Lower lobe of right lung (tissue), 2 donors: ENCODE results near the gene SSUH2. TPM values are rescaled to one million over a fixed set of nuclear protein-coding genes. Genes with fewer than 3 reads are reported as not detected.

Source experiments
- ATAC-seq, 2 donors: fragments of 200-7000 bp; cut with Tn5 transposase; one replicate each; pipeline ENCODE4 v1.9.1; 2020 to 2022; ENCODE audit warnings: mild to moderate bottlenecking in 2 of 2, moderate library complexity in 2 of 2
- DNase-seq: peaks from one replicate; pipeline ENCODE4 v3.0.0-alpha.2; 2020
- H3K27ac ChIP-seq: fragments of 200-600 bp; one replicate; pipeline ENCODE4 v1.8.0; 2022
- H3K27me3 ChIP-seq: fragments of 200-600 bp; one replicate; pipeline ENCODE4 v1.8.0; 2022; ENCODE audit warnings: low read depth
- H3K36me3 ChIP-seq: fragments of 200-600 bp; one replicate; pipeline ENCODE4 v1.8.0; 2022; ENCODE audit warnings: mild to moderate bottlenecking
- H3K4me1 ChIP-seq: fragments of 200-600 bp; one replicate; pipeline ENCODE4 v1.8.0; 2022
- H3K4me3 ChIP-seq: fragments of 200-600 bp; one replicate; pipeline ENCODE4 v1.8.0; 2022; ENCODE audit warnings: mild to moderate bottlenecking
- H3K9me3 ChIP-seq: fragments of 200-600 bp; one replicate; pipeline ENCODE4 v1.8.0; 2022
- intact Hi-C: fragments of 100-400 bp; cut with DNase I; formaldehyde crosslinking; loops from one replicate; pipeline ENCODE4 v1.11.0; 2022
- total RNA-seq: library from RNA; stranded (reverse); fragmentation: NEBNext Ultra II Directional; extraction: Animal tissue kit (Norgen Biotek cat#: 25700); gene quantifications from one replicate; pipeline ENCODE4 v1.2.1, GENCODE V29; 2021
- TF ChIP-seq, protein P1 (sequence below): fragments of 200-600 bp; IDR thresholded peaks from one replicate; pipeline ENCODE4 v1.8.0; 2022; ENCODE audit warnings: antibody characterized with exemption, mild to moderate bottlenecking
- donor health status: DM: no; HTN: yes; CAD: no; lungs with severe emphysema.

The SSUH2 gene
- total RNA-seq, 1 donor from 2014 or later, result not detected

DNA sequence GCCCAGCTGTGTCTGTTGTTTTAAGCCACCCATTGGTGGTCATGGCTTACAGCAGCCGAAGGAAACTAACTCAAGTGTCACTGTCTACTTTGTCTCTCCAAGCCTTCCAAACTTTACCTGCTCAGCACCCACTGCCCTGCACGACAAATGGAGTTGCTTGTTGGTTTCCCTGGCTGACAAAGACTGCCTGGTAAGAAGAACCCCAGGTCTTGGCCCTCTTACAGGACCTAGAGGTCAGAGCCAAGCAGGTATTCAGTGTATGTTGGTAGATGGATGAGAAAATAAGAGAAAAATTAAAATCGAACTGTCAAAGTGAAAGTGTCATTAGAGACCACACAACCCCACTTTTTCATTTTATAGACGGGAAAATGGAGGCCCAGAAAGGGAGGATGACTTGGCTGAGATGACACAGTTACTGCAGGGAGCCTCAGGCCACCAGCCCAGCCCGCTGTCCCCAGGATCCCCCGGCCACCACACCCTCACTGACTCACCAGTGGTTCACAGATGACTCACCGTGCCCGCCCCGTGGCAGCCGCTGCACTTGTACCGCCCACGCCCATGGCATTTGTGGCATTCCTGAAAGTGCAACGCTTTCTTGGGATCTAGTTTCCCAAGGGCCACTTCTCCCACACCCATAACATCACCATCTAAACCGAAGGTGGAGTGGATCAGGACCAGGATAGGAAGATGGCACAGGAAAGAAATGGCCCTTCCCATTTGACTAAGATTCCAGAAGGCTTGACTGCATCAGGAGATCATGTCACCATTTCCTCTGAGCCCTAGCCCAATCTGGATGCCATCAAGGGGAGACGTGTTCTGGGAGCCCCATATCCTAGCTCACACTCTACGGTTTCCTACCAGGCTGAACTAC lies 15.2 kb downstream of the SSUH2 start:
- DNase-seq, result peak; percentile 84
- no peaks in the 10 kb centered on the region for H3K36me3 ChIP-seq
- H3K4me3 ChIP-seq, result no peak overlapping the region
- ATAC-seq, result peak; percentile 92 to 93
- H3K4me1 ChIP-seq, result no peaks in the 10 kb centered on the region
- no peak overlapping the region for H3K27ac ChIP-seq
- no peaks in the 10 kb centered on the region for H3K27me3 ChIP-seq
- intact Hi-C loops, result no loop called here
- TF ChIP-seq, protein P1, sequence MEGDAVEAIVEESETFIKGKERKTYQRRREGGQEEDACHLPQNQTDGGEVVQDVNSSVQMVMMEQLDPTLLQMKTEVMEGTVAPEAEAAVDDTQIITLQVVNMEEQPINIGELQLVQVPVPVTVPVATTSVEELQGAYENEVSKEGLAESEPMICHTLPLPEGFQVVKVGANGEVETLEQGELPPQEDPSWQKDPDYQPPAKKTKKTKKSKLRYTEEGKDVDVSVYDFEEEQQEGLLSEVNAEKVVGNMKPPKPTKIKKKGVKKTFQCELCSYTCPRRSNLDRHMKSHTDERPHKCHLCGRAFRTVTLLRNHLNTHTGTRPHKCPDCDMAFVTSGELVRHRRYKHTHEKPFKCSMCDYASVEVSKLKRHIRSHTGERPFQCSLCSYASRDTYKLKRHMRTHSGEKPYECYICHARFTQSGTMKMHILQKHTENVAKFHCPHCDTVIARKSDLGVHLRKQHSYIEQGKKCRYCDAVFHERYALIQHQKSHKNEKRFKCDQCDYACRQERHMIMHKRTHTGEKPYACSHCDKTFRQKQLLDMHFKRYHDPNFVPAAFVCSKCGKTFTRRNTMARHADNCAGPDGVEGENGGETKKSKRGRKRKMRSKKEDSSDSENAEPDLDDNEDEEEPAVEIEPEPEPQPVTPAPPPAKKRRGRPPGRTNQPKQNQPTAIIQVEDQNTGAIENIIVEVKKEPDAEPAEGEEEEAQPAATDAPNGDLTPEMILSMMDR, result no peak
- no peaks in the 10 kb centered on the region for H3K9me3 ChIP-seq

DNA sequence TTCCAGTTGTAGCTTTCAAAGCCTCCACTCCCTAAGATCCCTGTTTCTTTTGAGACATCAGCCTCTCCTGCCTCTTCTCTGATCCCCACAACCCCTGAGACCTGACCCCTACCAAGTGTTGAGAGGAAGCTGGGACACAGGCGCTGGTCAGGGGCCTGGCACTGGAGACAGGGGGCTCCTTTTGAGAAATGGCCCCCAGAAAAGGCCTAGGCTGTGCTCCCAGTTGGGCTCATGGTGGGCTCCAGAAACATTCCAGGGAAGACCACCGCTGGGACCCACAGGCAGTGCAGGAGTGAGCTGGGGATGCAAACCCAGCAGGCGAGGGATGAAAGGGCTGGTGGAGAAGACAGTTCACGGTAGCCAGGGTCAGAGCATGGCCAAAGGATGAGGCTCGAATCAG lies 16.6 kb downstream of the SSUH2 start:
- H3K36me3 ChIP-seq, result no peaks in the 10 kb centered on the region
- TF ChIP-seq, protein P1, result no peak
- H3K4me1 ChIP-seq, result peaks cover 5% of the 10 kb centered on the region
- intact Hi-C loops, result no loop called here
- DNase-seq, result no peak
- no peaks in the 10 kb centered on the region for H3K27me3 ChIP-seq
- H3K9me3 ChIP-seq, result no peaks in the 10 kb centered on the region
- no peak overlapping the region for H3K4me3 ChIP-seq
- H3K27ac ChIP-seq, result no peak overlapping the region
- no peak for ATAC-seq

DNA sequence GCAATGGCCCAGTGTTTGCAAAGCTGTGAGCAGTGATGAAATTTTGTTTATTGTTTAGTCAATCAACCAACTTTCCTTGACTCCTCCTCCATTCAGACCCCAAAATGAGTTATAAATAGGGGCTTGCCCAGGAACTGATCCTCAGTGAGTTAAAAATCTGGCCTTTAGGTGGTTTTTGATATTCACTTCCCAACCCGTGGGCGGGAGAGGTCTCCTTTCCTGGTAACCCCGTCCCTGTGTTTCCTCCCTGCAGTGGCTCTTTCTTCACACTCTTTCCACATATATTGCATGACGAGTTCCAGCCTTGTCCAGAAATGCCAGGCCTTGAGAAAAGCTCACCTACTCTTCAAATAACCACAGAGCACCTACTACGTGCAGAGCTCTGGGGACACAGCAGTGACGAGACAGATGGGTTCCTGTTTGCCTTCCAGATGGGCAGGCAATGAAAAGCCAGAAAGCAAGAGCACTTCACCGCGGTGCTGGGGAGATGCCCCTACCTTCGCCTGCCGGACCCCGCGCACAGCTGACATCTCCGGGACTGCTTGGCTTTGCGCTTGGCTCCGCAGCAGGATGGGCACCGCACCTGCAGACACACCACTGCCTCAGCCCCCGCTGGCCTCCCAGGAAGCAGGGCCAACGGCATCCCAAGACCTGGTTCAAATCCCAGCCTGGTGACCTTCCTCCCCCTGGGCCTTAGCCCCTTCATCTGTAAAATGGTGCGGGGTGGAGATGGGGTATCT lies 17.2 kb downstream of the SSUH2 start:
- TF ChIP-seq, protein P1, result no peak
- Histone ChIP-seq H3K36me3 (no peaks in the 10 kb centered on the region), H3K9me3 (no peaks in the 10 kb centered on the region), H3K27ac (no peak overlapping the region), H3K27me3 (no peaks in the 10 kb centered on the region), H3K4me3 (no peak overlapping the region), H3K4me1 (peaks cover 11% of the 10 kb centered on the region)
- intact Hi-C loops, result no loop called here
- DNase-seq, result no peak
- ATAC-seq, result no peak

DNA sequence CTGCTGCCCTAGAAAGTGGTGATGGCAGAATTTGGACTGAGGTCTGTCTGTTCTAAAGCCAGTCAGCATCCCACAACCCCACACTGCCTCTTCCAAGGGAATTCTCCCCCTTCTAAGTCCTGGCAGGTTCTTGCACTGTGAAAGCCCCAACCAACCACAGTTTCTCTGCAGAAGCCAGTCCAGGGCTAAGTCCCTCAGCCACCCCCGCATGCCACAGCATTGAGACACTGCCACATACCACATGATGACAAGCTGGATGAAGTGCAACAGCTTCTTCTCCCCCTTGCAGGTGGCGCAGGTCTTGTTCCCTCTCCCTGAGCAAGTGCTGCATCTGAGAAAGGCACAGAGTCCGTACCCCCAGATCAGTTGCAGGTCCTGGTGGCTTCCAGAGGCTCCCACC lies 18.6 kb downstream of the SSUH2 start:
- DNase-seq (no peak), ATAC-seq (no peak)
- Histone ChIP-seq H3K27ac (no peak overlapping the region), H3K27me3 (no peaks in the 10 kb centered on the region), H3K4me1 (peaks cover 12% of the 10 kb centered on the region), H3K9me3 (no peaks in the 10 kb centered on the region), H3K4me3 (no peak overlapping the region), H3K36me3 (no peaks in the 10 kb centered on the region)
- intact Hi-C loops, result no loop called here
- TF ChIP-seq, protein P1, result no peak

DNA sequence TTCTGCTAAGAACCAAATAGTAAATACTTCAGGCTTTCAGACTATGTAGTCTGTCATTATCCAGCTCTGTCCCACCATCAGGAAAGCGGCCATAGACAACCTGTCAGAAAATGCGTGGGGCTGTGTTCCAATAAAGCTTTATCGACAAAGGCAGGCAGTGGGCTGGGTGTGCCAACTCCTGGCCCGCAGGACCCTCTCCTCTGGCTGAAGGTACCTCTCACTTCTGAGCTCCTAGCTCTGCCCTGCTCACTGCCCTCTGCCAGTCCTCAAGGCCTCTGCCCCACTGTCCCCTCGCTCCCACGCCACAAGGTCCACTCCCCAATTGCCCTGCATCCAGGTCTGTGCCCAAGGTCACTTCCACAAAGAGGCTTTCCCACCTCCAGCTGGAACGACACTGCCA lies 20.0 kb downstream of the SSUH2 start:
- intact Hi-C loops, result no loop called here
- Histone ChIP-seq H3K4me1 (peaks cover 12% of the 10 kb centered on the region), H3K27ac (no peak overlapping the region), H3K9me3 (no peaks in the 10 kb centered on the region), H3K36me3 (no peaks in the 10 kb centered on the region), H3K4me3 (no peak overlapping the region), H3K27me3 (no peaks in the 10 kb centered on the region)
- TF ChIP-seq, protein P1, result no peak
- DNase-seq, result no peak
- ATAC-seq, result no peak
